ENCODE measurements around the gene SECISBP2L. TPM values are rescaled to one million over a fixed set of nuclear protein-coding genes. Genes with fewer than 3 reads are reported as not detected.

The SECISBP2L gene
- total RNA-seq, 4 donors from 2014 or later: 54.1 to 96.9 (median 64.9) TPM

- TF ChIP-seq CTCF (IDR thresholded peaks at IDR 0.05; ENCODE audit: low read depth): no peak
These were observed 7.9 kb downstream of the SECISBP2L start for GRCh38 chr15:49038382-49038781.

- no peak for TF ChIP-seq CTCF (IDR thresholded peaks at IDR 0.05; ENCODE audit: low read depth)
These were observed 8.7 kb downstream of the SECISBP2L start for GRCh38 chr15:49037546-49037940.

- no peak for TF ChIP-seq CTCF (IDR thresholded peaks at IDR 0.05; ENCODE audit: low read depth)
These were observed 9.3 kb downstream of the SECISBP2L start for GRCh38 chr15:49036650-49037545.

- TF ChIP-seq CTCF (IDR thresholded peaks at IDR 0.05; ENCODE audit: low read depth): no peak
These were observed 10.4 kb downstream of the SECISBP2L start for GRCh38 chr15:49035825-49036224.

GRCh38 chr15:49032601-49033145 lies 13.6 kb downstream of the SECISBP2L start:
- no peak for TF ChIP-seq CTCF (IDR thresholded peaks at IDR 0.05; ENCODE audit: low read depth)

GRCh38 chr15:49031804-49032203 lies 14.4 kb downstream of the SECISBP2L start:
- no peak for TF ChIP-seq CTCF (IDR thresholded peaks at IDR 0.05; ENCODE audit: low read depth)

GRCh38 chr15:49026700-49027099 lies 19.5 kb downstream of the SECISBP2L start:
- TF ChIP-seq CTCF (IDR thresholded peaks at IDR 0.05; ENCODE audit: low read depth): no peak

Measured in subcutaneous adipose tissue (tissue), 4 donors.